Measurements from ENCODE around the gene BMP7. TPM values are rescaled to one million over a fixed set of nuclear protein-coding genes. Genes with fewer than 3 reads are reported as not detected.

BMP7 gene
- total and polyA plus RNA-seq, 10 donors = 0.26 to 1.5 (median 0.75) TPM; not detected in 1

GRCh38 chr20:57212534-57213276 is 53.7 kb downstream of the BMP7 start:
- TF ChIP-seq POLR2AphosphoS5 (IDR thresholded peaks at IDR 0.05) (no peak), CTCF (IDR thresholded peaks at IDR 0.05 in 8 of 11, conservative IDR thresholded peaks at IDR 0.05 in 3 of 11) (no peak), POLR2A (IDR thresholded peaks at IDR 0.05) (no peak)
- no peaks in the 10 kb centered on the region for H3K9me3 ChIP-seq
- WGBS, 5 donors = 31 to 38% (median 36%) methylated on average over 22 to 23 of the region's 23 CpGs
- peaks cover 0 to 15% (median 0%) of the 10 kb centered on the region in 7 donors for H3K27me3 ChIP-seq (replicated peaks in 1 of 7)
- H3K4me3 ChIP-seq = no peak overlapping the region
- intact Hi-C loops (cut with DNase I; ENCODE audit: low total_unique reads) = no loop called here
- no peak overlapping the region for H3K27ac ChIP-seq
- no peak for DNase-seq
- peaks cover 0 to 6% (median 0%) of the 10 kb centered on the region in 6 donors for H3K4me1 ChIP-seq
- no peaks in the 10 kb centered on the region for H3K36me3 ChIP-seq

- H3K27me3 ChIP-seq (replicated peaks in 1 of 7) = peaks cover 0 to 15% (median 0%) of the 10 kb centered on the region in 7 donors
- TF ChIP-seq POLR2AphosphoS5 (IDR thresholded peaks at IDR 0.05) (no peak), CTCF (IDR thresholded peaks at IDR 0.05 in 8 of 11, conservative IDR thresholded peaks at IDR 0.05 in 3 of 11) (no peak), POLR2A (IDR thresholded peaks at IDR 0.05) (no peak)
- no peak overlapping the region for H3K4me3 ChIP-seq
- peaks cover 0 to 6% (median 0%) of the 10 kb centered on the region in 6 donors for H3K4me1 ChIP-seq
- H3K36me3 ChIP-seq = no peaks in the 10 kb centered on the region
- H3K9me3 ChIP-seq = peaks cover 0 to 6% (median 2%) of the 10 kb centered on the region in 8 donors
- DNase-seq = no peak
- no peak overlapping the region for H3K27ac ChIP-seq
- 73 to 83% (median 79%) methylated on average over 25 of the region's 25 CpGs for WGBS, 5 donors
- intact Hi-C loops (cut with DNase I; ENCODE audit: low total_unique reads) = no loop called here
Measured at GRCh38 chr20:57211908-57212533, 54.4 kb downstream of the BMP7 start.

DNA sequence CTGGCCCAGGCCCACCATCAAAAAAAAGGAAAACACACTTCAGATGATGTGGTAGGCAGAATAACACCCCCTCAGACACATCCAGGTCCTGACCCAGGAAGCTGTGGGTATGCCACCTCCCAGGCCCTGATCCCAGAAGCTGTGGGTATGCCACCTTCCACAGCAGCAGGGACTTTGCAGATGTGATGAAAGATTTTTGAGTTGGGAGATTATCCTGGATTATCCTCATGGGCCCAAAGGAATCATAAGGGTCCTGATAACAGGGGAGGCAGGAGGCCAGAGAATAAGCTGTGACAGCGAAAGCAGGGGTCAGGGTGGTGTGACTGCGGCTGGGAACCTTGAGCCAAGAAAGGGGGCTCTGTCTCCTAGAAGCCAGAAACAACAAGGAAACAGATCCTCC is 55.0 kb downstream of the BMP7 start:
- TF ChIP-seq POLR2AphosphoS5 (IDR thresholded peaks at IDR 0.05) (no peak), CTCF (IDR thresholded peaks at IDR 0.05 in 8 of 11, conservative IDR thresholded peaks at IDR 0.05 in 3 of 11) (no peak), POLR2A (IDR thresholded peaks at IDR 0.05) (no peak)
- H3K4me3 ChIP-seq = no peak overlapping the region
- intact Hi-C loops (cut with DNase I; ENCODE audit: low total_unique reads) = no loop called here
- peaks cover 0 to 15% (median 0%) of the 10 kb centered on the region in 7 donors for H3K27me3 ChIP-seq (replicated peaks in 1 of 7)
- H3K27ac ChIP-seq = no peak overlapping the region
- no peak for DNase-seq
- H3K36me3 ChIP-seq = no peaks in the 10 kb centered on the region
- 90 to 95% (median 91%) methylated on average over 2 of the region's 2 CpGs for WGBS, 5 donors
- H3K9me3 ChIP-seq = peaks cover 0 to 8% (median 2%) of the 10 kb centered on the region in 8 donors
- peaks cover 0 to 6% (median 0%) of the 10 kb centered on the region in 6 donors for H3K4me1 ChIP-seq

- no peak for DNase-seq
- WGBS, 5 donors = 83 to 100% (median 94%) methylated on average over 1 to 8 of the region's 8 CpGs
- TF ChIP-seq CTCF (IDR thresholded peaks at IDR 0.05 in 8 of 11, conservative IDR thresholded peaks at IDR 0.05 in 3 of 11) = no peak
- no peak for TF ChIP-seq POLR2AphosphoS5 (IDR thresholded peaks at IDR 0.05)
- TF ChIP-seq POLR2A (IDR thresholded peaks at IDR 0.05) = no peak
- Histone ChIP-seq H3K9me3 (peaks cover 0 to 8% (median 2%) of the 10 kb centered on the region in 8 donors), H3K27me3 (replicated peaks in 1 of 7) (peaks cover 0 to 15% (median 0%) of the 10 kb centered on the region in 7 donors), H3K36me3 (no peaks in the 10 kb centered on the region), H3K4me1 (peaks cover 0 to 6% (median 0%) of the 10 kb centered on the region in 6 donors), H3K4me3 (no peak overlapping the region), H3K27ac (no peak overlapping the region)
- intact Hi-C loops (cut with DNase I; ENCODE audit: low total_unique reads) = no loop called here
Measured at GRCh38 chr20:57210911-57211280, 55.5 kb downstream of the BMP7 start.

Data from spleen (tissue), 11 donors.